KOPT-K1 (cell line): ENCODE measurements around the gene SKAP2.

Experiments used
- H3K27ac ChIP-seq: fragments of 200-600 bp; sonication (generic); 2 replicates; pipeline ENCODE4 v1.5.1; 2016; ENCODE audit warnings: antibody characterized with exemption, mild to moderate bottlenecking, low read depth, low read length; ENCODE audit not compliant: poor library complexity, severe bottlenecking
- H3K36me3 ChIP-seq: fragments of 200-600 bp; sonication (generic); 2 replicates; pipeline ENCODE4 v1.5.1; 2017; ENCODE audit warnings: antibody characterized with exemption, mild to moderate bottlenecking, low read length, moderate library complexity; ENCODE audit not compliant: insufficient read depth
- H3K9me3 ChIP-seq: fragments of 200-600 bp; sonication (generic); 2 replicates; pipeline ENCODE4 v1.5.1; 2017; ENCODE audit warnings: antibody characterized with exemption, low read length, mild to moderate bottlenecking; ENCODE audit not compliant: insufficient read depth, poor library complexity, severe bottlenecking

Gene SKAP2

GRCh38 chr7:26700386-26700785 lies 164.0 kb downstream of the SKAP2 start:
- Histone ChIP-seq H3K27ac (no peak overlapping the region), H3K36me3 (no peaks in the 10 kb centered on the region), H3K9me3 (no peaks in the 10 kb centered on the region)

- no peaks in the 10 kb centered on the region for H3K9me3 ChIP-seq
- H3K27ac ChIP-seq, result no peak overlapping the region
- no peaks in the 10 kb centered on the region for H3K36me3 ChIP-seq
These were observed 164.6 kb downstream of the SKAP2 start for GRCh38 chr7:26699766-26700165.

GRCh38 chr7:26698806-26699205 lies 165.6 kb downstream of the SKAP2 start:
- Histone ChIP-seq H3K36me3 (no peaks in the 10 kb centered on the region), H3K27ac (no peak overlapping the region), H3K9me3 (no peaks in the 10 kb centered on the region)

- no peaks in the 10 kb centered on the region for H3K36me3 ChIP-seq
- H3K27ac ChIP-seq, result no peak overlapping the region
- no peaks in the 10 kb centered on the region for H3K9me3 ChIP-seq
These were observed 166.2 kb downstream of the SKAP2 start for GRCh38 chr7:26698194-26698593.

GRCh38 chr7:26696978-26697377 lies 167.4 kb downstream of the SKAP2 start:
- H3K9me3 ChIP-seq, result no peaks in the 10 kb centered on the region
- H3K27ac ChIP-seq, result no peak overlapping the region
- H3K36me3 ChIP-seq, result no peaks in the 10 kb centered on the region

- no peaks in the 10 kb centered on the region for H3K9me3 ChIP-seq
- H3K36me3 ChIP-seq, result no peaks in the 10 kb centered on the region
- no peak overlapping the region for H3K27ac ChIP-seq
These were observed 168.2 kb downstream of the SKAP2 start for GRCh38 chr7:26696161-26696560.

- Histone ChIP-seq H3K9me3 (no peaks in the 10 kb centered on the region), H3K36me3 (no peaks in the 10 kb centered on the region), H3K27ac (no peak overlapping the region)
These were observed 169.7 kb downstream of the SKAP2 start for GRCh38 chr7:26694713-26695112.

GRCh38 chr7:26694141-26694540 lies 170.2 kb downstream of the SKAP2 start:
- Histone ChIP-seq H3K36me3 (no peaks in the 10 kb centered on the region), H3K9me3 (no peaks in the 10 kb centered on the region), H3K27ac (no peak overlapping the region)

GRCh38 chr7:26691886-26692285 lies 172.5 kb downstream of the SKAP2 start:
- Histone ChIP-seq H3K27ac (no peak overlapping the region), H3K9me3 (no peaks in the 10 kb centered on the region), H3K36me3 (no peaks in the 10 kb centered on the region)

GRCh38 chr7:26691406-26691805 lies 173.0 kb downstream of the SKAP2 start:
- Histone ChIP-seq H3K9me3 (no peaks in the 10 kb centered on the region), H3K27ac (no peak overlapping the region), H3K36me3 (no peaks in the 10 kb centered on the region)

- H3K27ac ChIP-seq, result no peak overlapping the region
- H3K36me3 ChIP-seq, result no peaks in the 10 kb centered on the region
- H3K9me3 ChIP-seq, result no peaks in the 10 kb centered on the region
These were observed 174.1 kb downstream of the SKAP2 start for GRCh38 chr7:26690135-26690805.

GRCh38 chr7:26688936-26689506 lies 175.4 kb downstream of the SKAP2 start:
- Histone ChIP-seq H3K36me3 (no peaks in the 10 kb centered on the region), H3K9me3 (no peaks in the 10 kb centered on the region), H3K27ac (no peak overlapping the region)

- H3K36me3 ChIP-seq, result no peaks in the 10 kb centered on the region
- no peaks in the 10 kb centered on the region for H3K9me3 ChIP-seq
- H3K27ac ChIP-seq, result no peak overlapping the region
These were observed 176.0 kb downstream of the SKAP2 start for GRCh38 chr7:26688388-26688787.

- Histone ChIP-seq H3K9me3 (no peaks in the 10 kb centered on the region), H3K27ac (no peak overlapping the region), H3K36me3 (no peaks in the 10 kb centered on the region)
These were observed 177.4 kb downstream of the SKAP2 start for GRCh38 chr7:26687032-26687431.

- H3K9me3 ChIP-seq, result no peaks in the 10 kb centered on the region
- no peak overlapping the region for H3K27ac ChIP-seq
- H3K36me3 ChIP-seq, result no peaks in the 10 kb centered on the region
These were observed 177.9 kb downstream of the SKAP2 start for GRCh38 chr7:26686448-26686981.

- H3K27ac ChIP-seq, result no peak overlapping the region
- no peaks in the 10 kb centered on the region for H3K36me3 ChIP-seq
These were observed 178.8 kb downstream of the SKAP2 start for GRCh38 chr7:26685606-26686005.

More at GRCh38 chr7:26685606-26686005, 178.8 kb downstream of the SKAP2 start:
- no peaks in the 10 kb centered on the region for H3K9me3 ChIP-seq
